GM13977 (cell line): ENCODE data around the gene HECA.
"Not testable (repeated sequence)": the region's sequence is repeated elsewhere in the genome, so short reads cannot be mapped to it uniquely, and the experiment has no call there.

Experiments used
- DNase-seq: peaks from one replicate; pipeline ENCODE4 v3.0.0; 2012; ENCODE audit warnings: low spot score
- CTCF ChIP-seq: IDR thresholded peaks from 2 replicates; pipeline ENCODE4 v1.5.1; 2012; ENCODE audit warnings: mild to moderate bottlenecking, control low read depth; ENCODE audit not compliant: insufficient read depth; ENCODE audit errors: extremely low read depth, missing control alignments
- in situ Hi-C: fragments of 300-500 bp; cut with MboI; formaldehyde crosslinking; loops from one replicate; pipeline ENCODE4 v1.12.0; 2022; ENCODE audit warnings: low sequenced_read_pairs, low pct_unique_long_range_greater_than_20kb, mixed read lengths, inconsistent platforms; ENCODE audit not compliant: unreplicated experiment

The HECA gene

DNA sequence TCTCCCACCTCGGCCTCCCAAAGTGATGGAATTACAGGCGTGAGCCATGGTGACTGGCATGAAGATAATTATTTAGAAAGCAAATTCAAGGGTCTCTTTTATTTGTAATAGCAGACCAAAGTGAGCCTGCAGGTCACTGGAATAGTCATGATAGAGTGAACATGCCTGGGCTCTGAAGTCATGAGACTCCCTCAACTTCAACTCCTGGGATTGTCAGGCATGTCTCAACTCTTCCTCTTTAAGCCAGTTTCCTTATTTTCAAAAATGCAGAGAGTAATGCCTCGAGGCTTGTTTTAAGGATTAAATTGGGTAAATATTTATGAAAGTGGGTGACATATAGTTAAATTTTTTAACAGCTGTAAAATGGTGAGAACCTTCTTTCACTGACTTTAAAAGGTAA is 22.7 kb upstream of the HECA start:
- in situ Hi-C loops: loop anchor here (10.0 kb wide), 1 partner anchor 297 kb away; no protein-coding TSS in a partner anchor
- no peak for TF ChIP-seq CTCF
- DNase-seq: no peak

- DNase-seq: no peak
- in situ Hi-C loops: loop anchor here (10.0 kb wide), 1 partner anchor 298 kb away; no protein-coding TSS in a partner anchor
- TF ChIP-seq CTCF: no peak
Measured at GRCh38 chr6:139112561-139112960, 22.3 kb upstream of the HECA start.

DNA sequence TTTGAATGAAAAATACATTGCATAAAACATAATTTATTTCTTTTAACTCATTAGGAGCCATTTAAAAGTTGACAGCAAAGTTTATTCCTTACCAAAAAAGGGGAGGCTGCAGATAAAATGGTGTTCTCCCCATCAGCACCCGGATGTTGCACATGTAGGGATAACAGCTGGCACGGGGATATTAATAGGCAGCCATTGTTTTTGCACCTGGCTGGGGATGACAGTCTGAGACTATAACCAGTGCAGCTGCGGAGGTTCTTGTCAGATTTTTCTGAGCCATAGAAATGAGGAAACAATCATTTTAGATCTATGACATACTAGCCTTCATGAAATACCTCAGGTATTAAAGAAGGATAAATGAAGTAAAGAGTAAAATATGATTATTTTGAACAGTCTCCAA is 20.1 kb upstream of the HECA start:
- in situ Hi-C loops: loop anchor here (10.0 kb wide), 1 partner anchor 300 kb away; no protein-coding TSS in a partner anchor

GRCh38 chr6:139115989-139116758 is 18.7 kb upstream of the HECA start:
- no peak for TF ChIP-seq CTCF
- in situ Hi-C loops: loop anchor here (10.0 kb wide), 1 partner anchor 301 kb away; no protein-coding TSS in a partner anchor

More for the DNA sequence above, 20.1 kb upstream of the HECA start:
- TF ChIP-seq CTCF: no peak
- no peak for DNase-seq

DNA sequence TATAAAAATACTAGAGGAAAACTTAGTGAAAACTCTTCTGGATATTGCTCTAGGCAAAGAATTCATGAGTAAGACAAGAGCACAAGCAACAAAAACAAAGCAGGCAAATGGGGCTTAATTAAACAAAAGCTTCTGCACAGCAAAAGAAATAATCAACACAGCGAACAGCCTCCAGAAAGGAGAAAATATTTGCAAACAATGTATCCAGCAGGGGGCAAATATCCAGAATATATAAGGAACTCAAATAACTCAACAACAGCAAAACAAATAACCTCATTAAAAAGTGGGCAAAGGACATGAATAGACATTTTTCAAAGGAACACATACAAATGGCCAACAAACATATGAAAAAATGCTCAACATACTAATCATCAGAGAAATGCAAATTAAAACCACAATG is 17.1 kb upstream of the HECA start:
- no peak for TF ChIP-seq CTCF
- no peak for DNase-seq
- in situ Hi-C loops: loop anchor here (10.0 kb wide), 1 partner anchor 303 kb away; no protein-coding TSS in a partner anchor

More at GRCh38 chr6:139115989-139116758, 18.7 kb upstream of the HECA start:
- no peak for DNase-seq

GRCh38 chr6:139119552-139119951 is 15.3 kb upstream of the HECA start:
- no peak for DNase-seq
- in situ Hi-C loops: loop anchor here (10.0 kb wide), 1 partner anchor 305 kb away; no protein-coding TSS in a partner anchor
- TF ChIP-seq CTCF: no peak

DNA sequence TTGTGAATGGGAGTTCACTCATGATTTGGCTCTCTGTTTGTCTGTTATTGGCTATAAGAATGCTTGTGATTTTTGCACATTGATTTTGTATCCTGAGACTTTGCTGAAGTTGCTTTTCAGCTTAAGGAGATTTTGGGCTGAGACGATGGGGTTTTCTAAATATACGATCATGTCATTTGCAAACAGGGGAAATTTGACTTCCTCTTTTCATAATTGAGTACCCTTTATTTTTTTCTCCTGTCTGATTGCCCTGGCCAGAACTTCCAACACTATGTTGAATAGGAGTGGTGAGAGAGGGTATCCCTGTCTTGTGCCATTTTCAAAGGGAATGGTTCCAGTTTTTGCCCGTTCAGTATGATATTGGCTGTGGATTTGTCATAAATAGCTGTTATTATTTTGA is 12.1 kb upstream of the HECA start:
- DNase-seq: not testable (repeated sequence)
- in situ Hi-C loops: loop anchor here (10.0 kb wide), 1 partner anchor 242 kb away; no protein-coding TSS in a partner anchor
